Urinary bladder (tissue), 4 donors: ENCODE data around the gene NANOS2. TPM values are rescaled to one million over a fixed set of nuclear protein-coding genes. Genes with fewer than 3 reads are reported as not detected.
A peak's percentile ranks its signal among the peaks of the same experiment; 100 is the strongest.

Experiments used
- DNase-seq: peaks from one replicate; pipeline ENCODE4 v3.0.0-alpha.2; 2015; ENCODE audit errors: extremely low spot score
- H3K27ac ChIP-seq: one replicate; pipeline ENCODE4 v1.5.1; 2013; ENCODE audit warnings: low read depth, mild to moderate bottlenecking, moderate library complexity
- H3K36me3 ChIP-seq: one replicate; pipeline ENCODE4 v1.6.1; 2013; ENCODE audit warnings: mild to moderate bottlenecking, moderate library complexity; ENCODE audit not compliant: insufficient read depth
- H3K4me1 ChIP-seq: one replicate; pipeline ENCODE4 v1.6.1; 2013; ENCODE audit warnings: mild to moderate bottlenecking, moderate library complexity; ENCODE audit not compliant: insufficient read depth
- H3K4me3 ChIP-seq: one replicate; pipeline ENCODE4 v1.5.1; 2013; ENCODE audit warnings: low read depth, low read length
- WGBS: extraction: QIAGEN DNeasy Blood & Tissue Kit; methylation state at CpG from one replicate; pipeline ENCODE4 v1.1.7; 2013; 5-methylcytosine and 5-hydroxymethylcytosine counted together
- polyA plus RNA-seq: library from polyadenylated mRNA; stranded (reverse); fragments of 200-250 nt; gene quantifications from one replicate; pipeline ENCODE4 v1.2.3, GENCODE V29; 2013
- total RNA-seq: library from RNA; depleted of rRNA; stranded (reverse); fragments of >200 nt; gene quantifications from one replicate; pipeline ENCODE4 v1.2.3, GENCODE V29; 2014
- donor health status: healthy with polysubstance abuse.
- donor health status: healthy.

Gene NANOS2
- total and polyA plus RNA-seq, 2 donors = not detected

GRCh38 chr19:45940515-45940805, 25.9 kb upstream of the NANOS2 start:
- Histone ChIP-seq H3K36me3 (no peaks in the 10 kb centered on the region), H3K4me3 (no peak overlapping the region), H3K27ac (no peak overlapping the region), H3K4me1 (no peaks in the 10 kb centered on the region)
- WGBS = 64% methylated on average over 32 of the region's 32 CpGs
- no peak for DNase-seq

- DNase-seq = no peak
- H3K27ac ChIP-seq = no peak overlapping the region
- H3K36me3 ChIP-seq = no peaks in the 10 kb centered on the region
- H3K4me3 ChIP-seq = no peak overlapping the region
- H3K4me1 ChIP-seq = no peaks in the 10 kb centered on the region
- 24% methylated on average over 67 of the region's 67 CpGs for WGBS
These were observed 25.4 kb upstream of the NANOS2 start for GRCh38 chr19:45939792-45940514.

GRCh38 chr19:45938733-45939319, 24.2 kb upstream of the NANOS2 start:
- no peak for DNase-seq
- Histone ChIP-seq H3K36me3 (no peaks in the 10 kb centered on the region), H3K4me1 (no peaks in the 10 kb centered on the region), H3K4me3 (no peak overlapping the region), H3K27ac (no peak overlapping the region)
- 85% methylated on average over 3 of the region's 3 CpGs for WGBS

GRCh38 chr19:45935267-45935666, 20.7 kb upstream of the NANOS2 start:
- 71% methylated on average over 19 of the region's 19 CpGs for WGBS
- Histone ChIP-seq H3K27ac (no peak overlapping the region), H3K36me3 (no peaks in the 10 kb centered on the region), H3K4me3 (no peak overlapping the region), H3K4me1 (no peaks in the 10 kb centered on the region)
- no peak for DNase-seq

GRCh38 chr19:45934551-45935230, 20.1 kb upstream of the NANOS2 start:
- Histone ChIP-seq H3K4me3 (no peak overlapping the region), H3K4me1 (no peaks in the 10 kb centered on the region), H3K36me3 (no peaks in the 10 kb centered on the region), H3K27ac (no peak overlapping the region)
- 27% methylated on average over 19 of the region's 19 CpGs for WGBS
- no peak for DNase-seq

GRCh38 chr19:45933759-45934158, 19.2 kb upstream of the NANOS2 start:
- Histone ChIP-seq H3K4me1 (no peaks in the 10 kb centered on the region), H3K4me3 (no peak overlapping the region), H3K36me3 (no peaks in the 10 kb centered on the region), H3K27ac (no peak overlapping the region)
- no peak for DNase-seq
- WGBS = 59% methylated on average over 9 of the region's 9 CpGs

GRCh38 chr19:45931055-45931454, 16.5 kb upstream of the NANOS2 start:
- Histone ChIP-seq H3K27ac (no peak overlapping the region), H3K4me3 (no peak overlapping the region), H3K4me1 (no peaks in the 10 kb centered on the region), H3K36me3 (no peaks in the 10 kb centered on the region)
- 63% methylated on average over 3 of the region's 3 CpGs for WGBS
- no peak for DNase-seq

- H3K36me3 ChIP-seq = no peaks in the 10 kb centered on the region
- H3K4me3 ChIP-seq = no peak overlapping the region
- 71% methylated on average over 2 of the region's 2 CpGs for WGBS
- no peak overlapping the region for H3K27ac ChIP-seq
- H3K4me1 ChIP-seq = no peaks in the 10 kb centered on the region
- DNase-seq = no peak
These were observed 14.7 kb upstream of the NANOS2 start for GRCh38 chr19:45929247-45929646.

- DNase-seq = peak; percentile 73
- Histone ChIP-seq H3K4me3 (no peak overlapping the region), H3K4me1 (no peaks in the 10 kb centered on the region), H3K36me3 (no peaks in the 10 kb centered on the region), H3K27ac (no peak overlapping the region)
- WGBS = 8% methylated on average over 33 of the region's 33 CpGs
These were observed 13.1 kb upstream of the NANOS2 start for GRCh38 chr19:45927565-45928261.

- no peak for DNase-seq
- H3K27ac ChIP-seq = no peak overlapping the region
- H3K4me3 ChIP-seq = no peak overlapping the region
- H3K4me1 ChIP-seq = no peaks in the 10 kb centered on the region
- H3K36me3 ChIP-seq = no peaks in the 10 kb centered on the region
- WGBS = 73% methylated on average over 6 of the region's 6 CpGs
These were observed 10.4 kb upstream of the NANOS2 start for GRCh38 chr19:45924891-45925447.

GRCh38 chr19:45922281-45922680, 7.7 kb upstream of the NANOS2 start:
- H3K36me3 ChIP-seq = no peaks in the 10 kb centered on the region
- H3K4me3 ChIP-seq = no peak overlapping the region
- no peak overlapping the region for H3K27ac ChIP-seq
- no peak for DNase-seq
- 51% methylated on average over 9 of the region's 9 CpGs for WGBS
- no peaks in the 10 kb centered on the region for H3K4me1 ChIP-seq

- Histone ChIP-seq H3K27ac (no peak overlapping the region), H3K4me3 (no peak overlapping the region), H3K4me1 (no peaks in the 10 kb centered on the region), H3K36me3 (no peaks in the 10 kb centered on the region)
- WGBS = 63% methylated on average over 8 of the region's 8 CpGs
- no peak for DNase-seq
These were observed 5.9 kb upstream of the NANOS2 start for GRCh38 chr19:45920458-45920857.

- H3K27ac ChIP-seq = no peak overlapping the region
- H3K36me3 ChIP-seq = no peaks in the 10 kb centered on the region
- no peak overlapping the region for H3K4me3 ChIP-seq
- 56% methylated on average over 7 of the region's 7 CpGs for WGBS
- H3K4me1 ChIP-seq = no peaks in the 10 kb centered on the region
- DNase-seq = no peak
These were observed 5.1 kb upstream of the NANOS2 start for GRCh38 chr19:45919678-45920077.
